Liver (tissue), 9 donors: ENCODE measurements around the gene RGS17. TPM values are rescaled to one million over a fixed set of nuclear protein-coding genes. Genes with fewer than 3 reads are reported as not detected.

Source experiments
- DNase-seq: peaks from one replicate; pipeline ENCODE4 v3.0.0-alpha.2; 2017; ENCODE audit warnings: low spot score
- H3K27ac ChIP-seq, 2 donors: one replicate each; pipeline ENCODE4 v1.7.0; 2013; ENCODE audit warnings: inconsistent platforms in 2 of 2, low read length in 2 of 2, control low read depth in 1 of 2, low read depth in 1 of 2, mild to moderate bottlenecking in 1 of 2
- H3K27me3 ChIP-seq, 4 donors: one replicate each; pipeline versions ENCODE4 v1.6.1 to v1.7.0; 2013; ENCODE audit warnings: low read length in 3 of 4, inconsistent platforms in 1 of 4, mild to moderate bottlenecking in 1 of 4, moderate library complexity in 1 of 4; ENCODE audit not compliant: control insufficient read depth in 4 of 4, insufficient read depth in 4 of 4
- H3K36me3 ChIP-seq, 4 donors: one replicate each; pipeline versions ENCODE4 v1.6.1 to v1.7.0; 2013; ENCODE audit warnings: low read length in 3 of 4, mild to moderate bottlenecking in 3 of 4, low read depth in 1 of 4, moderate library complexity in 1 of 4; ENCODE audit not compliant: control insufficient read depth in 4 of 4, insufficient read depth in 3 of 4
- H3K4me1 ChIP-seq, 4 donors: one replicate each; pipeline versions ENCODE4 v1.6.1 to v1.7.0; 2013; ENCODE audit warnings: low read length in 3 of 4, mild to moderate bottlenecking in 3 of 4, moderate library complexity in 1 of 4; ENCODE audit not compliant: control insufficient read depth in 4 of 4, insufficient read depth in 4 of 4
- H3K4me3 ChIP-seq, 3 donors: one replicate each; pipeline versions ENCODE4 v1.6.1 to v1.7.0; 2013; ENCODE audit warnings: low read length in 3 of 3, control low read depth in 1 of 3, low read depth in 1 of 3, mild to moderate bottlenecking in 1 of 3
- H3K9ac ChIP-seq, 2 donors: one replicate each; pipeline ENCODE4 v1.7.0; 2013; ENCODE audit warnings: low read length in 2 of 2, mild to moderate bottlenecking in 2 of 2, moderate library complexity in 2 of 2, control low read depth in 1 of 2, low read depth in 1 of 2
- H3K9me3 ChIP-seq, 4 donors: one replicate each; pipeline versions ENCODE4 v1.6.1 to v1.7.0; 2013; ENCODE audit warnings: low read length in 3 of 4; ENCODE audit not compliant: control insufficient read depth in 4 of 4
- CTCF ChIP-seq: fragments of 150-350 bp; IDR thresholded peaks from 2 replicates; pipeline ENCODE4 v1.5.1; 2017; ENCODE audit warnings: improper control_type of control experiment, low read depth, low read length; ENCODE audit not compliant: missing input control
- FOXA1 ChIP-seq: IDR thresholded peaks from 2 replicates; pipeline ENCODE4 v1.6.1; 2016; ENCODE audit warnings: antibody characterized with exemption
- HNF4G ChIP-seq: IDR thresholded peaks from 2 replicates; pipeline ENCODE4 v1.6.1; 2016; ENCODE audit warnings: antibody characterized with exemption
- MAX ChIP-seq: IDR thresholded peaks from 2 replicates; pipeline ENCODE4 v1.6.1; 2016; ENCODE audit warnings: antibody characterized with exemption
- NR2F2 ChIP-seq: IDR thresholded peaks from 2 replicates; pipeline ENCODE4 v1.6.1; 2016; ENCODE audit warnings: antibody characterized with exemption
- RAD21 ChIP-seq, 2 donors: IDR thresholded peaks; 2 replicates each; pipeline ENCODE4 v1.6.1; 2016; ENCODE audit warnings: antibody characterized with exemption in 2 of 2, mild to moderate bottlenecking in 2 of 2
- REST ChIP-seq: IDR thresholded peaks from 2 replicates; pipeline ENCODE4 v1.6.1; 2016; ENCODE audit warnings: antibody characterized with exemption, mild to moderate bottlenecking
- YY1 ChIP-seq: IDR thresholded peaks from 2 replicates; pipeline ENCODE4 v1.6.1; 2016; ENCODE audit warnings: antibody characterized with exemption, mild to moderate bottlenecking
- WGBS: extraction: QIAGEN DNeasy Blood & Tissue Kit; methylation state at CpG from one replicate; pipeline ENCODE4 v1.1.7; 2013; 5-methylcytosine and 5-hydroxymethylcytosine counted together
- polyA plus RNA-seq, 2 donors: library from polyadenylated mRNA; stranded (reverse) in 1 of 2; unstranded in 1 of 2; fragments of 200-250 nt in 1 of 2; fragments of >200 nt in 1 of 2; fragmentation: Nextera tagmentation in 1 of 2; extraction: Ambion mirVana in 1 of 2; gene quantifications; one replicate each; pipeline versions ENCODE4 v1.2.1 to v1.2.3, GENCODE V29; 2013 to 2015
- total RNA-seq, 2 donors: library from RNA; depleted of rRNA; stranded (reverse); fragments of >200 nt; gene quantifications; one replicate each; pipeline ENCODE4 v1.2.3, GENCODE V29; 2014
- donor health status: healthy.
- donor health status: healthy.
- donor health status: healthy.
- donor health status: healthy.
- donor health status: healthy.

RGS17 gene
- total and polyA plus RNA-seq, 4 donors = under 0.01 to 0.09 (median 0.03) TPM

- H3K4me1 ChIP-seq = no peaks in the 10 kb centered on the region
- no peak overlapping the region for H3K27ac ChIP-seq
- DNase-seq = no peak
- H3K4me3 ChIP-seq = no peak overlapping the region
- no peak for TF ChIP-seq RAD21 (IDR thresholded peaks at IDR 0.05)
- no peak for TF ChIP-seq REST
- TF ChIP-seq CTCF = no peak
- TF ChIP-seq FOXA1 = no peak
- TF ChIP-seq YY1 = no peak
- no peak for TF ChIP-seq HNF4G
- no peak for TF ChIP-seq MAX
- H3K27me3 ChIP-seq = peaks cover 0 to under 1% (median 0%) of the 10 kb centered on the region in 4 donors
- WGBS = 65% methylated on average over 9 of the region's 9 CpGs
- H3K9me3 ChIP-seq = no peaks in the 10 kb centered on the region
- no peak overlapping the region for H3K9ac ChIP-seq
- no peaks in the 10 kb centered on the region for H3K36me3 ChIP-seq
These were observed 36.2 kb upstream of the RGS17 start for GRCh38 chr6:153167061-153167891.

GRCh38 chr6:153162646-153163045 lies 31.6 kb upstream of the RGS17 start:
- Histone ChIP-seq H3K9me3 (peaks cover 0 to 4% (median 0%) of the 10 kb centered on the region in 4 donors), H3K27ac (no peak overlapping the region), H3K36me3 (no peaks in the 10 kb centered on the region), H3K4me1 (no peaks in the 10 kb centered on the region), H3K27me3 (no peaks in the 10 kb centered on the region), H3K4me3 (no peak overlapping the region), H3K9ac (no peak overlapping the region)
- no peak for TF ChIP-seq REST
- no peak for TF ChIP-seq MAX
- no peak for TF ChIP-seq NR2F2
- DNase-seq = no peak
- 68% methylated on average over 2 of the region's 2 CpGs for WGBS
